GM23338 (cell line): ENCODE results near the gene NAA25. TPM values are rescaled to one million over a fixed set of nuclear protein-coding genes. Genes with fewer than 3 reads are reported as not detected.

Experiments
- ATAC-seq: fragments of 200-7000 bp; cut with Tn5 transposase; 3 replicates; pipeline ENCODE4 v1.9.1; 2020
- DNase-seq: peaks from one replicate; pipeline ENCODE4 v3.0.0-alpha.2; 2015; ENCODE audit warnings: low spot score
- H2AFZ ChIP-seq: fragments of 200-600 bp; sonication (generic); 2 replicates; pipeline ENCODE4 v1.8.0; 2016; ENCODE audit warnings: antibody characterized with exemption, mild to moderate bottlenecking, moderate library complexity
- H3F3A ChIP-seq: fragments of 200-600 bp; sonication (generic); replicated peaks from 2 replicates; pipeline ENCODE4 v1.8.0; 2017; ENCODE audit warnings: antibody characterized with exemption, mixed run types, low read depth
- H3K27ac ChIP-seq: fragments of 200-600 bp; sonication (generic); 2 replicates; pipeline ENCODE4 v1.6.1; 2016; ENCODE audit warnings: low read depth
- H3K27me3 ChIP-seq: fragments of 200-600 bp; sonication (generic); 2 replicates; pipeline ENCODE4 v1.8.0; 2016; ENCODE audit warnings: mild to moderate bottlenecking, mixed run types, moderate library complexity; ENCODE audit not compliant: insufficient read depth
- H3K36me3 ChIP-seq: fragments of 200-600 bp; sonication (generic); 2 replicates; pipeline ENCODE4 v1.8.0; 2016; ENCODE audit warnings: mild to moderate bottlenecking; ENCODE audit not compliant: insufficient read depth
- H3K4me1 ChIP-seq: fragments of 200-600 bp; sonication (generic); 2 replicates; pipeline ENCODE4 v1.8.0; 2016; ENCODE audit warnings: mild to moderate bottlenecking, moderate library complexity; ENCODE audit not compliant: insufficient read depth
- H3K4me2 ChIP-seq: fragments of 200-600 bp; sonication (generic); 2 replicates; pipeline ENCODE4 v1.7.1; 2017; ENCODE audit warnings: mixed run types
- H3K4me3 ChIP-seq: fragments of 200-600 bp; sonication (generic); 2 replicates; pipeline ENCODE4 v1.6.1; 2016; ENCODE audit warnings: mixed run types
- H3K79me2 ChIP-seq: fragments of 200-600 bp; sonication (generic); replicated peaks from 2 replicates; pipeline ENCODE4 v1.8.0; 2017; ENCODE audit warnings: mild to moderate bottlenecking; ENCODE audit not compliant: insufficient read depth
- H3K9me2 ChIP-seq: fragments of 200-600 bp; sonication (generic); 2 replicates; pipeline ENCODE4 v1.8.0; 2017; ENCODE audit not compliant: insufficient read depth
- H4K20me1 ChIP-seq: fragments of 200-600 bp; sonication (generic); replicated peaks from 2 replicates; pipeline ENCODE4 v1.8.0; 2017; ENCODE audit warnings: mild to moderate bottlenecking; ENCODE audit not compliant: insufficient read depth
- H3K27ac Mint-ChIP-seq: 2 replicates; pipeline ENCODE4 v1.8.0; 2020; ENCODE audit warnings: inconsistent platforms, mild to moderate bottlenecking, moderate library complexity, mixed read lengths
- H3K27me3 Mint-ChIP-seq: 3 replicates; pipeline ENCODE4 v1.8.0; 2022; ENCODE audit warnings: low read depth, mild to moderate bottlenecking, moderate library complexity, mixed read lengths, inconsistent platforms; ENCODE audit not compliant: insufficient read depth, poor library complexity
- H3K36me3 Mint-ChIP-seq: 3 replicates; pipeline ENCODE4 v1.8.0; 2021; ENCODE audit warnings: low read depth, mild to moderate bottlenecking, inconsistent platforms, moderate library complexity, mixed read lengths
- H3K4me1 Mint-ChIP-seq: 3 replicates; pipeline ENCODE4 v1.8.0; 2020; ENCODE audit warnings: mild to moderate bottlenecking, inconsistent platforms, mixed read lengths
- H3K4me3 Mint-ChIP-seq: 3 replicates; pipeline ENCODE4 v1.8.0; 2021; ENCODE audit warnings: moderate library complexity, mild to moderate bottlenecking, inconsistent platforms, mixed read lengths
- H3K9me3 Mint-ChIP-seq: 3 replicates; pipeline ENCODE4 v1.8.0; 2020; ENCODE audit warnings: moderate library complexity, mild to moderate bottlenecking, inconsistent platforms, mixed read lengths
- CREB1 ChIP-seq: fragments of 250-450 bp; sonication (Bioruptor Pico); IDR thresholded peaks from 2 replicates; pipeline ENCODE4 v1.5.0; 2020; ENCODE audit warnings: low read depth, mild to moderate bottlenecking, moderate library complexity
- EZH2 ChIP-seq: fragments of 200-600 bp; sonication (generic); IDR thresholded peaks from one replicate; pipeline ENCODE4 v1.8.0; 2017; ENCODE audit warnings: antibody characterized with exemption, mild to moderate bottlenecking, low read depth; ENCODE audit not compliant: unreplicated experiment
- EZH2phosphoT487 ChIP-seq: fragments of 200-600 bp; sonication (generic); IDR thresholded peaks from one replicate; pipeline ENCODE4 v1.8.1; 2018; ENCODE audit warnings: antibody characterized with exemption; ENCODE audit not compliant: unreplicated experiment
- JUNB ChIP-seq: IDR thresholded peaks from one replicate; pipeline ENCODE4 v1.6.1; 2016; ENCODE audit warnings: antibody characterized with exemption; ENCODE audit not compliant: unreplicated experiment
- NANOG ChIP-seq: IDR thresholded peaks from 2 replicates; pipeline ENCODE4 v1.6.1; 2016; ENCODE audit warnings: antibody characterized with exemption, borderline replicate concordance
- POLR2AphosphoS5 ChIP-seq: IDR thresholded peaks from 2 replicates; pipeline ENCODE4 v1.6.1; 2016; ENCODE audit warnings: antibody characterized with exemption, low read depth
- STAT1 ChIP-seq: IDR thresholded peaks from one replicate; pipeline ENCODE4 v1.6.1; 2016; ENCODE audit warnings: antibody characterized with exemption; ENCODE audit not compliant: unreplicated experiment
- ZNF114 ChIP-seq: fragments of 250-450 bp; sonication (Bioruptor Pico); IDR thresholded peaks from 2 replicates; pipeline ENCODE4 v1.5.0; 2020; ENCODE audit warnings: mild to moderate bottlenecking, moderate library complexity
- ZNF331 ChIP-seq: fragments of 250-450 bp; sonication (Bioruptor Pico); IDR thresholded peaks from 2 replicates; pipeline ENCODE4 v1.5.0; 2020; ENCODE audit warnings: low read depth, mild to moderate bottlenecking, moderate library complexity
- polyA plus RNA-seq: library from polyadenylated mRNA; unstranded; fragments of >200 nt; fragmentation: Nextera tagmentation; extraction: Ambion mirVana; gene quantifications from 2 replicates; pipeline ENCODE4 v1.2.1, GENCODE V29; 2016
- total RNA-seq: library from RNA; depleted of rRNA; stranded (reverse); fragments of >200 nt; shearing (Covaris generic); gene quantifications from 2 replicates; pipeline ENCODE4 v1.2.3, GENCODE V29; 2014
- TF ChIP-seq, protein P1 (sequence below): fragments of 250-450 bp; sonication (Bioruptor Pico); IDR thresholded peaks from 2 replicates; pipeline ENCODE4 v1.5.0; 2020; ENCODE audit warnings: mild to moderate bottlenecking, moderate library complexity
- TF ChIP-seq, protein P2 (sequence below): IDR thresholded peaks from one replicate; pipeline ENCODE4 v1.6.1; 2018; ENCODE audit warnings: antibody characterized with exemption; ENCODE audit not compliant: unreplicated experiment
- TF ChIP-seq, protein P3 (sequence below), 2 experiments: fragments of 200-600 bp in 1 of 2; sonication (generic) in 1 of 2; conservative IDR thresholded peaks; 2 replicates each; pipeline versions ENCODE4 v1.5.1 to v1.6.1; 2016 to 2017; ENCODE audit warnings: antibody characterized with exemption in 2 of 2, low read depth in 2 of 2, mild to moderate bottlenecking in 2 of 2, moderate library complexity in 1 of 2
- TF ChIP-seq, protein P4 (sequence below): IDR thresholded peaks from 2 replicates; pipeline ENCODE4 v1.6.1; 2016; ENCODE audit warnings: antibody characterized with exemption

NAA25 gene
- total and polyA plus RNA-seq, 2 experiments from 2014 or later: 49.0 to 55.1 TPM

DNA sequence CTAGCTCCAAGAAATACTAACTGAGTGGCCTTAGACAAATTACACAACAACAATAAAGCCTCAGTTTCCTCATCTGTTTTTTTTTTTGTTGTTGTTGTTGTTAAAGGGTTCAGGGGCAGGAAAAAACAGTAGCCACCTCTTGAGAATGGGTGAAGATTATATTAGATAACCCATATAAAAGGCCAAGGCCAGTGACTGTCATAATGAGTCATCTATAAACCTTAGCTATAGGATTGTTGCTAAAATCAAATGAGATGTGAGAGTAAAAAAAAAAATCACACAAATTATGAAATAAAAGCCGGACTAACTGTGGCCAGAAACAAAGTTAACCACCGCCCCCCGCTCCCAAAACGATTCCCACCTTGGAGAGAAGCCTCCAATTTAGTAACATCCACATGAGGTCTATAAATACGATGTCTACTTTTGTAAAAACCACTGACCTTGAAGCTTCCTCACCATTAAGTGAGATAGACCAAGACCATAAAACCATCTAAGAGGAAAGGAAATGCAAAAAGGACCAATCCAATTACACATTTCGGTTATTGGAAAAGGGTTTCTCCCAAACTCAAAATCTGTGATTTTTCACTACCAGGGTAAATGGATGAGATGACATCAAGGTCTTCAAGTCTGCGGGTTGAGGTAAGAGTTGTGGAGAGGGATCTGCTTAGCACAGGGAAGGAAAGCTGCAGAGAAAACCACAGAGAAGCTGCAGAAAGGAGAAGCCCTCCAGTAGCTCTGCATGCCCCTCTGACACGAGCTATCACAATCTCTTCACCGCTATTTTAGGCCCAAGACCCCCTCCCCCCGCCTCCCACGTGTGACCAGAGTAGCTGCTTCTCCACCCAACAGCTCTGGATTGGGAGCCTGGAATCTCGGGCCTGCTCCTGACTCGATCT is 1.0 kb downstream of the NAA25 start:
- Mint-ChIP-seq H3K9me3 (no peaks in the 10 kb centered on the region), H3K27me3 (peaks cover 17% of the 10 kb centered on the region), H3K4me1 (peaks cover 52% of the 10 kb centered on the region), H3K27ac (peak overlapping the region; percentile 99), H3K36me3 (peaks cover 21% of the 10 kb centered on the region), H3K4me3 (peak overlapping the region; percentile 99)
- peaks cover 58% of the 10 kb centered on the region for H3K79me2 ChIP-seq
- peaks cover 48% of the 10 kb centered on the region for H4K20me1 ChIP-seq
- TF ChIP-seq EZH2 (no peak), ZNF331 (CRISPR knock-in tag) (no peak), ZNF114 (no peak), POLR2AphosphoS5 (no peak), EZH2phosphoT487 (no peak), NANOG (no peak), JUNB (no peak), CREB1 (no peak), STAT1 (no peak)
- TF ChIP-seq, protein P1, sequence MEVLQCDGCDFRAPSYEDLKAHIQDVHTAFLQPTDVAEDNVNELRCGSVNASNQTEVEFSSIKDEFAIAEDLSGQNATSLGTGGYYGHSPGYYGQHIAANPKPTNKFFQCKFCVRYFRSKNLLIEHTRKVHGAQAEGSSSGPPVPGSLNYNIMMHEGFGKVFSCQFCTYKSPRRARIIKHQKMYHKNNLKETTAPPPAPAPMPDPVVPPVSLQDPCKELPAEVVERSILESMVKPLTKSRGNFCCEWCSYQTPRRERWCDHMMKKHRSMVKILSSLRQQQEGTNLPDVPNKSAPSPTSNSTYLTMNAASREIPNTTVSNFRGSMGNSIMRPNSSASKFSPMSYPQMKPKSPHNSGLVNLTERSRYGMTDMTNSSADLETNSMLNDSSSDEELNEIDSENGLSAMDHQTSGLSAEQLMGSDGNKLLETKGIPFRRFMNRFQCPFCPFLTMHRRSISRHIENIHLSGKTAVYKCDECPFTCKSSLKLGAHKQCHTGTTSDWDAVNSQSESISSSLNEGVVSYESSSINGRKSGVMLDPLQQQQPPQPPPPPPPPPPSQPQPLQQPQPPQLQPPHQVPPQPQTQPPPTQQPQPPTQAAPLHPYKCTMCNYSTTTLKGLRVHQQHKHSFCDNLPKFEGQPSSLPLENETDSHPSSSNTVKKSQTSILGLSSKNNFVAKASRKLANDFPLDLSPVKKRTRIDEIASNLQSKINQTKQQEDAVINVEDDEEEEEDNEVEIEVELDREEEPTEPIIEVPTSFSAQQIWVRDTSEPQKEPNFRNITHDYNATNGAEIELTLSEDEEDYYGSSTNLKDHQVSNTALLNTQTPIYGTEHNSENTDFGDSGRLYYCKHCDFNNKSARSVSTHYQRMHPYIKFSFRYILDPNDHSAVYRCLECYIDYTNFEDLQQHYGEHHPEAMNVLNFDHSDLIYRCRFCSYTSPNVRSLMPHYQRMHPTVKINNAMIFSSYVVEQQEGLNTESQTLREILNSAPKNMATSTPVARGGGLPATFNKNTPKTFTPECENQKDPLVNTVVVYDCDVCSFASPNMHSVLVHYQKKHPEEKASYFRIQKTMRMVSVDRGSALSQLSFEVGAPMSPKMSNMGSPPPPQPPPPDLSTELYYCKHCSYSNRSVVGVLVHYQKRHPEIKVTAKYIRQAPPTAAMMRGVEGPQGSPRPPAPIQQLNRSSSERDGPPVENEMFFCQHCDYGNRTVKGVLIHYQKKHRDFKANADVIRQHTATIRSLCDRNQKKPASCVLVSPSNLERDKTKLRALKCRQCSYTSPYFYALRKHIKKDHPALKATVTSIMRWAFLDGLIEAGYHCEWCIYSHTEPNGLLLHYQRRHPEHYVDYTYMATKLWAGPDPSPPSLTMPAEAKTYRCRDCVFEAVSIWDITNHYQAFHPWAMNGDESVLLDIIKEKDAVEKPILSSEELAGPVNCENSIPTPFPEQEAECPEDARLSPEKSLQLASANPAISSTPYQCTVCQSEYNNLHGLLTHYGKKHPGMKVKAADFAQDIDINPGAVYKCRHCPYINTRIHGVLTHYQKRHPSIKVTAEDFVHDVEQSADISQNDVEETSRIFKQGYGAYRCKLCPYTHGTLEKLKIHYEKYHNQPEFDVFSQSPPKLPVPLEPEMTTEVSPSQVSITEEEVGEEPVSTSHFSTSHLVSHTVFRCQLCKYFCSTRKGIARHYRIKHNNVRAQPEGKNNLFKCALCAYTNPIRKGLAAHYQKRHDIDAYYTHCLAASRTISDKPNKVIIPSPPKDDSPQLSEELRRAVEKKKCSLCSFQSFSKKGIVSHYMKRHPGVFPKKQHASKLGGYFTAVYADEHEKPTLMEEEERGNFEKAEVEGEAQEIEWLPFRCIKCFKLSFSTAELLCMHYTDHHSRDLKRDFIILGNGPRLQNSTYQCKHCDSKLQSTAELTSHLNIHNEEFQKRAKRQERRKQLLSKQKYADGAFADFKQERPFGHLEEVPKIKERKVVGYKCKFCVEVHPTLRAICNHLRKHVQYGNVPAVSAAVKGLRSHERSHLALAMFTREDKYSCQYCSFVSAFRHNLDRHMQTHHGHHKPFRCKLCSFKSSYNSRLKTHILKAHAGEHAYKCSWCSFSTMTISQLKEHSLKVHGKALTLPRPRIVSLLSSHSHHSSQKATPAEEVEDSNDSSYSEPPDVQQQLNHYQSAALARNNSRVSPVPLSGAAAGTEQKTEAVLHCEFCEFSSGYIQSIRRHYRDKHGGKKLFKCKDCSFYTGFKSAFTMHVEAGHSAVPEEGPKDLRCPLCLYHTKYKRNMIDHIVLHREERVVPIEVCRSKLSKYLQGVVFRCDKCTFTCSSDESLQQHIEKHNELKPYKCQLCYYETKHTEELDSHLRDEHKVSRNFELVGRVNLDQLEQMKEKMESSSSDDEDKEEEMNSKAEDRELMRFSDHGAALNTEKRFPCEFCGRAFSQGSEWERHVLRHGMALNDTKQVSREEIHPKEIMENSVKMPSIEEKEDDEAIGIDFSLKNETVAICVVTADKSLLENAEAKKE (CRISPR knock-in tag): no peak
- TF ChIP-seq, protein P2, sequence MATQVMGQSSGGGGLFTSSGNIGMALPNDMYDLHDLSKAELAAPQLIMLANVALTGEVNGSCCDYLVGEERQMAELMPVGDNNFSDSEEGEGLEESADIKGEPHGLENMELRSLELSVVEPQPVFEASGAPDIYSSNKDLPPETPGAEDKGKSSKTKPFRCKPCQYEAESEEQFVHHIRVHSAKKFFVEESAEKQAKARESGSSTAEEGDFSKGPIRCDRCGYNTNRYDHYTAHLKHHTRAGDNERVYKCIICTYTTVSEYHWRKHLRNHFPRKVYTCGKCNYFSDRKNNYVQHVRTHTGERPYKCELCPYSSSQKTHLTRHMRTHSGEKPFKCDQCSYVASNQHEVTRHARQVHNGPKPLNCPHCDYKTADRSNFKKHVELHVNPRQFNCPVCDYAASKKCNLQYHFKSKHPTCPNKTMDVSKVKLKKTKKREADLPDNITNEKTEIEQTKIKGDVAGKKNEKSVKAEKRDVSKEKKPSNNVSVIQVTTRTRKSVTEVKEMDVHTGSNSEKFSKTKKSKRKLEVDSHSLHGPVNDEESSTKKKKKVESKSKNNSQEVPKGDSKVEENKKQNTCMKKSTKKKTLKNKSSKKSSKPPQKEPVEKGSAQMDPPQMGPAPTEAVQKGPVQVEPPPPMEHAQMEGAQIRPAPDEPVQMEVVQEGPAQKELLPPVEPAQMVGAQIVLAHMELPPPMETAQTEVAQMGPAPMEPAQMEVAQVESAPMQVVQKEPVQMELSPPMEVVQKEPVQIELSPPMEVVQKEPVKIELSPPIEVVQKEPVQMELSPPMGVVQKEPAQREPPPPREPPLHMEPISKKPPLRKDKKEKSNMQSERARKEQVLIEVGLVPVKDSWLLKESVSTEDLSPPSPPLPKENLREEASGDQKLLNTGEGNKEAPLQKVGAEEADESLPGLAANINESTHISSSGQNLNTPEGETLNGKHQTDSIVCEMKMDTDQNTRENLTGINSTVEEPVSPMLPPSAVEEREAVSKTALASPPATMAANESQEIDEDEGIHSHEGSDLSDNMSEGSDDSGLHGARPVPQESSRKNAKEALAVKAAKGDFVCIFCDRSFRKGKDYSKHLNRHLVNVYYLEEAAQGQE: no peak
- TF ChIP-seq, protein P3, sequence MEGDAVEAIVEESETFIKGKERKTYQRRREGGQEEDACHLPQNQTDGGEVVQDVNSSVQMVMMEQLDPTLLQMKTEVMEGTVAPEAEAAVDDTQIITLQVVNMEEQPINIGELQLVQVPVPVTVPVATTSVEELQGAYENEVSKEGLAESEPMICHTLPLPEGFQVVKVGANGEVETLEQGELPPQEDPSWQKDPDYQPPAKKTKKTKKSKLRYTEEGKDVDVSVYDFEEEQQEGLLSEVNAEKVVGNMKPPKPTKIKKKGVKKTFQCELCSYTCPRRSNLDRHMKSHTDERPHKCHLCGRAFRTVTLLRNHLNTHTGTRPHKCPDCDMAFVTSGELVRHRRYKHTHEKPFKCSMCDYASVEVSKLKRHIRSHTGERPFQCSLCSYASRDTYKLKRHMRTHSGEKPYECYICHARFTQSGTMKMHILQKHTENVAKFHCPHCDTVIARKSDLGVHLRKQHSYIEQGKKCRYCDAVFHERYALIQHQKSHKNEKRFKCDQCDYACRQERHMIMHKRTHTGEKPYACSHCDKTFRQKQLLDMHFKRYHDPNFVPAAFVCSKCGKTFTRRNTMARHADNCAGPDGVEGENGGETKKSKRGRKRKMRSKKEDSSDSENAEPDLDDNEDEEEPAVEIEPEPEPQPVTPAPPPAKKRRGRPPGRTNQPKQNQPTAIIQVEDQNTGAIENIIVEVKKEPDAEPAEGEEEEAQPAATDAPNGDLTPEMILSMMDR (conservative IDR thresholded peaks at IDR 0.05; ENCODE audit: low read depth in 2 of 2): no peak
- TF ChIP-seq, protein P4, sequence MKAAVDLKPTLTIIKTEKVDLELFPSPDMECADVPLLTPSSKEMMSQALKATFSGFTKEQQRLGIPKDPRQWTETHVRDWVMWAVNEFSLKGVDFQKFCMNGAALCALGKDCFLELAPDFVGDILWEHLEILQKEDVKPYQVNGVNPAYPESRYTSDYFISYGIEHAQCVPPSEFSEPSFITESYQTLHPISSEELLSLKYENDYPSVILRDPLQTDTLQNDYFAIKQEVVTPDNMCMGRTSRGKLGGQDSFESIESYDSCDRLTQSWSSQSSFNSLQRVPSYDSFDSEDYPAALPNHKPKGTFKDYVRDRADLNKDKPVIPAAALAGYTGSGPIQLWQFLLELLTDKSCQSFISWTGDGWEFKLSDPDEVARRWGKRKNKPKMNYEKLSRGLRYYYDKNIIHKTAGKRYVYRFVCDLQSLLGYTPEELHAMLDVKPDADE: no peak
- ATAC-seq (no peak; the same call in 2 of the 3 replicates), DNase-seq (peak; percentile 43)
- peak overlapping the region; percentile 98 for H3K4me3 ChIP-seq
- no peaks in the 10 kb centered on the region for H3K27me3 ChIP-seq
- peaks cover 5% of the 10 kb centered on the region; the same call in 1 of the 2 replicates for H3K36me3 ChIP-seq
- H3K9me2 ChIP-seq: no peaks in the 10 kb centered on the region
- H3K4me1 ChIP-seq: peaks cover 50% of the 10 kb centered on the region
- H3K27ac ChIP-seq: peak overlapping the region; percentile 2
- H3K4me2 ChIP-seq: peak overlapping the region; percentile 94
- H2AFZ ChIP-seq: peak overlapping the region; percentile 86; the same call in 1 of the 2 replicates
- H3F3A ChIP-seq: peaks cover 11% of the 10 kb centered on the region; the same call in 1 of the 2 replicates
